GM21737 (cell line): ENCODE data around the gene TMEM258.

Experiments used
- ATAC-seq: cut with Tn5 transposase; IDR thresholded peaks from one replicate; pipeline ENCODE4 v1.9.1; 2021; ENCODE audit warnings: mild to moderate bottlenecking, moderate library complexity; ENCODE audit not compliant: unreplicated experiment

Gene TMEM258

DNA sequence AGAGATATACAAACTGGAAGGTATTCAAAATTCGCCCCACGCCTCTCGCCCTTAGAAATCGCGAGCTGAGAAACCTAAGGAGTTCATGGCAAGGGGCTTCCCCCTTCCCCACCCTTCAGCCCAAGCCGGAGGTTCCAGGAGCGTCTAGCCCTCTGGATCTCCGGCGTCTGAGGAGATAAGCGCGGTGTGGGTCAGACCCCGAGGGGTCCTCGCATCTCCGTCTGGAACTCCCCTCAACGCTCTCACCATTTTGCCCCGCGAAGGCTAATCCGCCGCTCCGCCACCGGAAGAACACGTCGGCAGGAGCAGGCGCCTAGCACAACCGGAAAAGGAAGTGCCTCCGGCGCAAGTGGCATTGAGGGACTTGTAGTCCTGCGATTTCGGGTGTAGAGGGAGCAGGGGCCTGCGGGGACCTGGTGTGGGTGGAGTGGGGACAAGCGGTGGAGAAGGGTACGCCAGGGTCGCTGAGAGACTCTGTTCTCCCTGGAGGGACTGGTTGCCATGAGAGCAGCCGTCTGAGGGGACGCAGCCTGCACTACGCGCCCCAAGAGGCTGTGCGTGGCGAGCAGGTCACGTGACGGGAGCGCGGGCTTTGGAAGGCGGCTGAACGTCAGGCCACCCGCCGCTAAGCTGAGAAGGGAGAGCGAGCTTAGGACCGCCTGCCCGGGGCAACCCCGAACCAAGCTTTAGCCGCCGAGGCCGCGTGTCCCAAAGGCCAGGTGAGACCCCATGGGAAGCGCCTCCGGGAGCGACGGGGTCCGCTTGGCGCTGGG, at the start of gene TMEM258, which contains the start of gene FEN1:
Gene TMEM258 (minus strand): TSS at position 290 of the 773 bp plus-strand sequence. CDS start 41 bp downstream, at position 249.
Gene FEN1 (plus strand): TSS at position 602 of the 773 bp plus-strand sequence. CDS start 2,451 bp downstream, outside the sequence.
- ATAC-seq: peak; percentile 74

DNA sequence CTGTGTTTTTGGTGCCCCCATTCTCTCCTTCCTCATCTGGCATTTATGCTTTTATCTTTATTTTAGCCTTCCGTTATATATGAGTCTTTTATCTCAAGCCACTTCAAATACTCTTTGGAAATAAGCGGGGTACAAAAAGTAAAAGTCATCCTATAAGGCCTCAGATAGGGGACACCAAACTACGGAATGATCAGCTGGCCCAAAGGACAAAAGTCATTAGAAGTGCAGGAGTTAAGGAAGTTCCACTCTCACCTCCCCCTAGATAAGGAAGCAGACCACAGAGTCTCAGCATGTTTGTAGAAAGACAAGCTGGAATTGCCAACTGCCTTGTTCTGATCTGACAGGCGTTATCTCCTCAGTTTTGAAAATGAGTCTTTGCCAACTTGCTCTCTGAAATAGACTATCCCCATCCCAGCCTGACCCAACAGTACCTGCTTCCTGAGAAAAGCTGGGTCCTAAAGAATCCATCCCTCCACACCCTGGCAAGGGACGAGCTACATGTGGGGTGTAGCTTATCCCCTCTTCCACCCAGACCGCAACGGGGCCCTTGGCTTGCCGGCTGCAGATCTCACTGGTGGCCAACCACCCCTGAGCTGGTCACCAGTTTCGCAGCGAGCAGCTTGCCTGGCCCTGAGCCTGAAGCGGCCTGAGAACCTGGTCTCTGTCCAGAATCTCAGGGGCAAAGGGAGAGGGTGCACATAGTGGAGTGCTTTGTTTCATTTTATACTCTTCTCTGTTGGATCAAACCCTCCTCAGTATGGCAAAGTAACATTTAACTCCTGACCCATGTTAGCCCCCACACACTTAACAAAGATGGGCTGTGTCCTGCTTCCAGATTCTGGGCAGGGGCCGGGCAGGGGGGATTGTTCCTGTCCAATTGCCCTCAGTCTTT, 49.5 kb upstream of the TMEM258 start:
- ATAC-seq: no peak

DNA sequence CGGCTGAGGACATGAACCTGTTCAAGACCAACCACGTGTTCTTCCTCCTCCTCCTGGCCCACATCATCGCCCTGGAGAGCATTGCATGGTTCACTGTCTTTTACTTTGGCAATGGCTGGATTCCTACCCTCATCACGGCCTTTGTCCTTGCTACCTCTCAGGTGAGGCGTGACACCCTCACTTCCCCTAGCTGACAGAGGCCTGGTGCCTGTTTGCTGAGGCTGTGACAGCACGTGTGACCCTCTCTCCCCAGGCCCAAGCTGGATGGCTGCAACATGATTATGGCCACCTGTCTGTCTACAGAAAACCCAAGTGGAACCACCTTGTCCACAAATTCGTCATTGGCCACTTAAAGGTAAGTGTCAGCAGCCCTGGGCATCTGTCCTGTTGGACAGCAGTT, 48.0 kb upstream of the TMEM258 start:
- ATAC-seq: no peak

DNA sequence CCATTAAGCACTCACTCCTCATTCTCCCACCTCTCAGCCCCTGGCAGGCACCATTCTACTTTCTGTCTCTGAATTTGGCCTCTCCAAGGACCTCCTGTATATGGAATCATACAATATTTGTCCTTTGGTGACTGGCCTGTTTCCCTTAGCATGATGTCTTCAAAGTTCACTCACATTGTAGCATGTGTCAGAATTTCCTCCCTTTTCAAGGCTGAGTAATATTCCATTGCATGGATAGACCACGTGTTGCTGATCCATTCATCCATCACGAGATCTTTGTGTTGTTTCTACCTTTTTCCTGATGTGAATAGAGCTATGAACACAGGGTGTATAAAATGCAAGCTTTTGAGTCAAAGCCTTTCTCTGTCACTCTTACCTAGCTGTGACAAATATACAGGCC, 47.3 kb upstream of the TMEM258 start:
- no peak for ATAC-seq

DNA sequence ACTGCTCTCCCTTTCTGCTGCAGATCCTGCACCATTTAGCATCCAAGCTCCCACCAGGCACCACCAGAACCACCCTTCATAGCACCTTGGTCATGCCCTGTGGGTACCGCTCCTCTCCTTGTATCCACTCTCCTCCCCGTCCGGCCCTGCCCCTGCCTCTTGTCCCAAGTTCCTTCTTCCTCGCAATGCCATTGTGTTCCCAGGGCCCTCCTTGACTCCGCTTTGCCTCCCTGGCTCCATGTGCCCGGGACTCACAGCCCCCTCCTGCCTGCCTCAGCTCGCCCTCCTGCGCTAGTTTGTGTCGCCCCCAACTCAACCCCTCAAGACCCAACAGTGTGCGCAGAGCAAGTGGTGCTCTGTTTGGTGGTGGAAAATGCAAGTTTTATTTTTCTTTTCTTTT, 46.5 kb upstream of the TMEM258 start:
- no peak for ATAC-seq

DNA sequence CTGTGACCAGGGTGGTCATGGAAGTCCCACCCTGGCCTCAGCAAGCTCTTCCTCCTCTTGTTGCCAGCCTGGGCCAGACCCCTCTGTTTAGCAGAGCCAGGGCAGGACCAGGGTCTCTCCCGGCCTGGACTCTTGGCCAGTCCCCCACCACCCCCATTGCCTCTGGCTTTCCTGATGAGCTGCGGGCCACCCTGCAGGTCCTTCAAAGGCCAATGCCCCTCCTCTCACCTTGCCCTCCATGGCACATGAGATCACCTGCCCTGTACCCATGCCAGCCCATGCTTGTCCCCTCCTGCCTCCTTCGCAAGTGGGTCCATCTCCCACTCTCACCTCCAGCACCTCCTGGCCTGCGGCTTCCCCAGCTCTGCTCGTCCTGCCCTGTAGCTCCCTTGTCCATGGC, 46.1 kb upstream of the TMEM258 start:
- no peak for ATAC-seq

DNA sequence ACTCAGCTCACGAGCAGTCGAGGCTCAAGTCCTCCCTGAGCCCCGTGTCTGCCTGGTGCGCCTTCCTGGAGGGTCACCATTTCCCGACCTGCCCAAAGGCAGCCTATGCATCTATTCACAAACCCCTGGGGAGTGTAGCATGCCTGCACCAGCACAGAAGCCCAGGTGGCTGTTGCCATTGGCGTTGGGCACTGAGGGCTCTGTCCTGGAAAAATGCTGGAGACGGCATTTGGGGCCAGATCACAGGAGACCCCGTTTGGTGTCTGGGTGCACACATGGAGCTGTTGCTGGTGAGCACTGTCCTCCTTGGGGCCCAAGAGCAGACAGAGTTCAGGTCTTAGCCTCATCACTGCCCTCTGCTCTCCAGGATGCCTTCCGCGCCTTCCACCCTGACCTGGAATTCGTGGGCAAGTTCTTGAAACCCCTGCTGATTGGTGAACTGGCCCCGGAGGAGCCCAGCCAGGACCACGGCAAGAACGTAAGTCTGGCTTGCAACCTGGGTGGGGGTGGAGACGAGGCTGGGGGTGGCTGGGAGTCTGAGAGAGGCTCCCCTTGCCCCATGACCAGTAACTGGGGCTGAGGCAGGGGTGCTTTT, 45.1 kb upstream of the TMEM258 start:
- ATAC-seq: no peak

DNA sequence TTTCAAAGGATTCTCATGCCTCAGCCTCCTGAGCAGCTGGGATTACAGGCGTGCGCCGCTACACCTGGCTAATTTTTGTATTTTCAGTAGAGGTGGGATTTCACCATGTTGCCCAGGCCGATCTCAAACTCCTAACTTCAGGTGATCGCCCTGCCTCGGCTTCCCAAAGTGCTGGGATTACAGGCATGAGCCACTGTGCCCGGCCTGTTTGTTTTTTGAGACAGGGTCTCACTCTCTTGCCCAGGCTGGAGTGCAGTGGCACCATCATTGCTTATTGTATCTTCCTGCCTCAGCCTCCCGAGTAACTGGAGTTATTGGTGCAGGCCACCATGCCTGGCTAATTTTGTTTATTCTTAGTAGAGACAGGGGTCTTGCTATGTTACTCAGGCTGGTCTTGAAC, 43.8 kb upstream of the TMEM258 start:
- ATAC-seq: no peak

DNA sequence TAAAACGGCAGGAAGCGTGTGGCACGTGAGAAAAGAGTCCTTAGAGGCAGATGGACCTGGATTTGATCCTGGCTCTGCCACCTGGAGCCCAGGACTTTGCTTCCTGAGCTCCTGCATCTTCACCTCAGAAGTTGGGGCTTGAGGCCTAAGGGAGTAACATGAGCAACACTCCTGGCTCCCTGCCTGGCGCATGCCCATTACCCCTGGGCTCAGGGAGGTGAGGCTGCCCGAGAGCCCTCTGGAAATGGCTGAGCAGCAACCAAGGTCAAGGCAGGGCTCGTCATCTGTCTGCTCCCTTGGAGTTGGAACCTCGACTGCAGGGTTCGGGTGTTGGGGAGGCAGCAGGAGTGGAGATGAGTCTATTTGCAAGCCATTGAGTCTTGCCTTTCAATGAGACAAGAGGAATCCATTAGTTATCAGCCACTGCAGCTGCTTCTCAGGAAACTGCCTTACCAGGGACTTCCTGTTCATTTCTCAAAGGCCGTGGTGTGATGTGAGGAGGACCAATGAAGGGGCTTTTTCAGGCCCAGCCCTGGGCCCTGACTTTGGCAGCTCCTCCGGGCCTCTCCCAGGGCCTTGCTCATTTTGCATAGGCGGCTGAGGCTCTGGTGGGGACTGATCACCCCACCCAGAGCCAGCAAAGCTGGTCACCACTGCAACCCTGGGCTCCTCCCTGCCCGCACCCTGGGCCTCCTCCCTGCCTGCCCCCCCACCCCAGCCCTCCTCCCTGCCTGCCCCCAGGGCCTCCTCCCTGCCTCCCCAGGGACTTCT, 42.1 kb upstream of the TMEM258 start:
- ATAC-seq: peak; percentile 84

DNA sequence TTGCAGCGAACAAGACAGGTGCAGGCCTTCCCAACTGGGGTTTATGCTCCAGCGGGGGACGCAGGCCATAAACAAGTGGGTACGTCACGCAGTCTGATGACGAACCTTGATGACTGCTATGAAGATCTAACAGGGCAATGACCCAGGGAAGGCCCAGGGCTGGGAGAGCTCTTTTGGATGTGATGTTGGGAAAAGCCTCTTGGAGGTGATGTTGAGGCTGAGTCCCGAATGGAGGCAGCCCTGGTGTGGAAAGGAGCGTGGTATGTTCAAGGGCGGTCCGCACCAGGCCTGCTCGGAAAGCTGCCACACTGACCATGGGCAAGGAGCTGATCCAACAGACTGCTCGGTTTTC, 41.5 kb upstream of the TMEM258 start:
- ATAC-seq: no peak

DNA sequence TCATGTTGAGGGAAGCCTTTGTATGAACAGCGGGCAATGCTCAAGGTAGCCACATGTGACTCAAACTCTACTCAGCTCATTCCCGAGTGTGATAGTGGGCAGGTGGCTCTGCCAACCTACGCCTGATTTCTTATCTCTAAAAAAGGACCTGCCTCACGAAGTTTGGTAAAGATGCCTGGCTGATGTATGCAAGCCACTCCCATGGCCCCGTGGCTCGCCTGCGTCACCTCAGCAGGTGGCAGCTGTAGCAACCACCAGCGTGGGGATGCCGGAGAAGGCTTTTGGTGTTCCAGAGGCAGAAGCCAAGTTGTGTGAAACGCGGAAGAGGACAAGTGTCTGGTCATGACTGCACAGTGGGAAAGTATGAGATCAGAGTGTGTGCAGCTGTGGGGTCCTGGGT, 41.1 kb upstream of the TMEM258 start:
- no peak for ATAC-seq

DNA sequence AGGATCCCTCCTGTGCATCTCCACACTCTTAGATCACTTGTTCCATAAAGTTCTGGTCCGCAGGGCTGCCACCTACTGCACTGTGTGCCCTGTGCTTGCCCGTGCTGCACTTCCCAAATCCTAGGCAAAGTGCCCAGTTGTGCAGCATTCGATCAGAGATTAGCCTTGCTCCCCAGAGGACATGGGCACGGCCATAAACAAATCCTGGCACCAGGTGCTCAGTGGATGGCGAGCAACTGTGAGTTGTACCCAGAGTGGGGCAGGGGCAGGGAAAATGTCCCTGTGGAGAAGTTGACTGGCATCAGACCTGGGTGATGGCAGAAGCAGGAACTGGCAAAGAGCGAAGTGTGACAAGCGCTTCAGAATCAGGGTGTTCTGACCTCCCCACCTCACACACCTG, 40.4 kb upstream of the TMEM258 start:
- ATAC-seq: no peak

DNA sequence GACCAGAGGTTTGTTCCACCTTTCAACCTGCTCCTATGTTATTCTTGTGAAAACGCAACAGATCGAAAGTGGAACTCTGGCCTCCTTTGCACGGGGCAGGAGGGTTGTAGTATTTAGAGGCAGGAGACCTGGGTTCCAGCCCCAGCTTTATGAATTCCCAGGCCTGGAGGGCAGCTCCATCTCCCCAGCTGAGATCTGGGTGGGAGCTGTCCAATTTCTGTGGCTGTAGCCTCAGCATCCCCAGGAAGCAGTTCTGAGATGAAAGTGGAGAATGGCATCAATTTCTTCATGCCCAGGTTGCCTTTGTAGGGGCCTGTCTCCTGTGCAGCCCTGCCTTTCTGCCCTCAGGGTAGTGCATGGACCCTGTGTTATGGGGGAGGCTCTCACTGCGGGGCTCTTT, 39.8 kb upstream of the TMEM258 start:
- ATAC-seq: no peak

DNA sequence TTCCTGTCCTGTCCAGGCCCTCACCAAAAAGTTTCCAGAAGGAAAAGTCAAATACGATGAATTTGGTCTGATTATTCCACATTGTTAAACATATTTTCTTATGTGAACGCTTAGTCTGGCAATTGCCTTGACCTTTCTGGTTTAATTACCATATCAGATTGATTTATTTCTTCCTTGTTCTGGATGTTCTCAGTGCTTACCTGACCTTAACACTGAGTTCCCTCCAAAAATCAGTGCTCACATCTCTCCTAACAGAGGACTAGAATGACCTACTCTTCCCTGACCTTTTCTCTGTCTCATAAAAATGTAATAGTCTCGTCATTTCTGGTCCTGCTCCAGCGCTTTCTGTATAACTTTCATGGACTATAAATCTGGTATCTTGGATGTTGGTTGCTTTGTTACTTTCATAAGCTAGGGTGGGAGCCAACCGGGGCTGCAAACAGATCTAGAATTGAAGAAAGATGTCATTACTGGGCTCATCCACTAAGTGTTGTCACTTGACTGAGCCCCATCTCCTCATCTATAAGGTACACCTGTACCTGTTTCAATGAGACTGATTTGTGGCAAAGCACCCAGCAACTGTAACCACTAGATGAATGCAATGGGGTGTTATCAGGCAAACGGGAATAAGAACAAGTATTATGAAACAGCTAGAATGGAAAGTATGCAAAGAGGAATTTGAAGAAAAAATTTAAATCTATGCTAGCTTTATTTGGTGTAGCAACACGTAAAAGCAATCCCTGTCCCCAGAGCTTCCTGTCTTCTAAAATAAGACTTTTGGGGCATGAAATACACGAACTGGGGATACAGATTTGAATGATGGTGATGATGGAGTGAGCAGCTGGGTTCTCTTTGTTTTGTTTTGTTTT, 38.1 kb upstream of the TMEM258 start:
- no peak for ATAC-seq

DNA sequence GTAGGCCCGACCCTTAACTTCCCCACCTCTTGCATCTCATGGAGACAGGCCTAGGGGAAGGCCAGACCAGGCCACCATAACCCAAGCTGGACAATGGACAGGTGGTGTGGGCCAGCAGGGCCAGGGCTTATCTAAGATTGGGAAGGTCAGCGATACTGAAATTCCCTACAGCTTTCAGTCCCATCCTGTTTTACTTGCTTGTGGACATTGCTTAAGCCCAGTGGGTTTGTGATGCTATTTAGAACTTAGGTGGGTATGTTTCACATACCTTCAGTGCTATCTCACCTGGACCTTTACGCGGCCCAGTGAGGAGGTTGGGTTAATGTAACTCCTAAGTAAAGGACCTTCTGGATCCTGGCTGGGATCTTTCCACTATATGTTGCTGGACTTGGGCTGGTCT, 37.4 kb upstream of the TMEM258 start:
- no peak for ATAC-seq

DNA sequence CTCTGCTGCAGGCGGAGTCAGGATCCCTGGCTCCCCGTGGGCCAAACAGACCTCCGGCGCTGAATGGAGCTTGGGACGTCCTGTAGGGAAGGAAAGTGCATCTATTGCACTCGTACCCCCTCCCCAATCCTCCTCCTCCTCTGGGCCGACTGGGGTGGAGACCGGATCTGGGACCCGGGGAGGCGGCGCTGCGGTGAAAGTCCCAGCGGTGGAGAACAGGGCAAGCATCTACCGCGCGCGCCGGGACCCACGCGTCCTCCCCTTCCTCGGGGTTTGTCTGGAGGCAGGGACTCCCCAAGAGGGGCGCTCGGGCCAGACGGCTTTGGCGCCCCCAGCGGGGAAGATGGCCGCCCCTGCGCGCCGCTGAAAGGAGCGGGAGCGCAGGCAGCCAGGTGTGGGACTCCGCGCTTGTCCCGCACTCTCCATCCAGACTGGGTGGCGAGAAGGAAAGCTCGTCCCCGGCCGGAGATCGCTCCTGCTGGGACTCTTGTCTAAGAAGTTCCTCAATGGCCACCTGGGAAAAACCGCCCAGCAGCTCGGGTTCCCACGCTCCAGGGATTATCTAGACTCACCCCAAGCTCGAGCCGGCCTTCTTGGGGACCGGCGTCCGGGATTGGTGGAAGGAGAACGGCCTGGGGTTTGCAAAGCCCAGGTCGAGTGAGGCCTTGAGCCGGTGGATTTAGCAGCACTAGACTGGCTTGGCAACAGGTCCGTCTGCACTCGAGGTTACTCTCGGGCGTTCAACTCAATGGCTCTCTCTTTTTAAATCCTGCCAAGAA, 36.4 kb upstream of the TMEM258 start:
- peak; percentile 29 for ATAC-seq

DNA sequence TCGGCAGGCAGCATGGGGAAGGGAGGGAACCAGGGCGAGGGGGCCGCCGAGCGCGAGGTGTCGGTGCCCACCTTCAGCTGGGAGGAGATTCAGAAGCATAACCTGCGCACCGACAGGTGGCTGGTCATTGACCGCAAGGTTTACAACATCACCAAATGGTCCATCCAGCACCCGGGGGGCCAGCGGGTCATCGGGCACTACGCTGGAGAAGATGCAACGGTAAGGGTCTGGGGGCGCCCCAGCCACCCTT, 35.9 kb upstream of the TMEM258 start:
- no peak for ATAC-seq

DNA sequence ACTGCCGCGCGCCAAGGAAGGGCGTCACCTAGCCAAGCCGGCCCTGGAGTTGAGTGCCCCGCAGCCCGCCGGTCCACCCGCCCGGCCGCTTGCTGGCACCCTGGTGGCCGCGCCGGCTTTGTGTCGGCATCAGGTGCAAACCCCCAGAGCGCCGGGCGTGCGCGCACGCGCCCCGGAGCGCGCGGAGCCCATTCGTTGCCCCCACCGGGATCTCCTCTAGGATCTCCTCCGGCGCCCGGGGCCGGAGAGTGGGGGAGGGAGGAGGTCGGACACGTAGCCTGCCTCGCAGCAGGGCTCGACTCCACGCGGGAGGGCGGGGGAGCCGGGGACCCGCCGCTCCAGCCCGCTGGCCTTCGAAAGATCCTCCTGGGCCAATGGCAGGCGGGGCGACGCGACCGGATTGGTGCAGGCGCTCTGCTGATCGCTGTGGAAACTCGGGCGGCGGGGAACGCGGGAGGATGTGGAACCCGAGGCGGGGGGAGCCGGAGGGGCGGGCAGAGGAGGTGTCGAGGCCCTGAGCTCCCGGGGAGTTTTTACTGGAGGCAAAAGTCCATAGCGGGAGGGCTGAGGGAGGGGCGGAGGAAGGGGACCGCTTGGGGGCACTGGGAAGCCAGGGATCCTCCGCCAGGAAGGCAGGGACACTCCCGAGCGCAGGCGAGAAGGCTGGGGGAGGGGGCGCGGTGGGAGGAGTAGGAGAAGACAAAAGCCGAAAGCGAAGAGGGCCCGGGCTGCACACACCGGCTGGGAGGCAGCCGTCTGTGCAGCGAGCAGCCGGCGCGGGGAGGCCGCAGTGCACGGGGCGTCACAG, 35.4 kb upstream of the TMEM258 start, which contains the start of gene FADS2:
Gene FADS2 (plus strand): TSS at position 730 of the 808 bp plus-strand sequence. CDS start 91 bp downstream, outside the sequence.
- peak; percentile 65 for ATAC-seq
